ENCODE data around the gene WDFY4.

Gene WDFY4

GRCh38 chr10:49009199-49009979, 324.7 kb downstream of the WDFY4 start:
- no peak for TF ChIP-seq EGR1 (IDR thresholded peaks at IDR 0.05)
- no peak for TF ChIP-seq FOXM1 (IDR thresholded peaks at IDR 0.05; ENCODE audit: borderline replicate concordance, low read depth)
- TF ChIP-seq TAF1 (IDR thresholded peaks at IDR 0.05; ENCODE audit: low read depth): no peak
- TF ChIP-seq YY1 (IDR thresholded peaks at IDR 0.05; ENCODE audit: low read depth): no peak
- no peak for TF ChIP-seq MAX (IDR thresholded peaks at IDR 0.05)
- TF ChIP-seq, protein P1, sequence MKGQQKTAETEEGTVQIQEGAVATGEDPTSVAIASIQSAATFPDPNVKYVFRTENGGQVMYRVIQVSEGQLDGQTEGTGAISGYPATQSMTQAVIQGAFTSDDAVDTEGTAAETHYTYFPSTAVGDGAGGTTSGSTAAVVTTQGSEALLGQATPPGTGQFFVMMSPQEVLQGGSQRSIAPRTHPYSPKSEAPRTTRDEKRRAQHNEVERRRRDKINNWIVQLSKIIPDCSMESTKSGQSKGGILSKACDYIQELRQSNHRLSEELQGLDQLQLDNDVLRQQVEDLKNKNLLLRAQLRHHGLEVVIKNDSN (IDR thresholded peaks at IDR 0.05): no peak
- TF ChIP-seq NFIC (IDR thresholded peaks at IDR 0.05): no peak
- TF ChIP-seq EP300 (IDR thresholded peaks at IDR 0.05; ENCODE audit: borderline replicate concordance): no peak
- TF ChIP-seq ZBTB7A (IDR thresholded peaks at IDR 0.05; ENCODE audit: low read depth): no peak
- TF ChIP-seq, protein P2, sequence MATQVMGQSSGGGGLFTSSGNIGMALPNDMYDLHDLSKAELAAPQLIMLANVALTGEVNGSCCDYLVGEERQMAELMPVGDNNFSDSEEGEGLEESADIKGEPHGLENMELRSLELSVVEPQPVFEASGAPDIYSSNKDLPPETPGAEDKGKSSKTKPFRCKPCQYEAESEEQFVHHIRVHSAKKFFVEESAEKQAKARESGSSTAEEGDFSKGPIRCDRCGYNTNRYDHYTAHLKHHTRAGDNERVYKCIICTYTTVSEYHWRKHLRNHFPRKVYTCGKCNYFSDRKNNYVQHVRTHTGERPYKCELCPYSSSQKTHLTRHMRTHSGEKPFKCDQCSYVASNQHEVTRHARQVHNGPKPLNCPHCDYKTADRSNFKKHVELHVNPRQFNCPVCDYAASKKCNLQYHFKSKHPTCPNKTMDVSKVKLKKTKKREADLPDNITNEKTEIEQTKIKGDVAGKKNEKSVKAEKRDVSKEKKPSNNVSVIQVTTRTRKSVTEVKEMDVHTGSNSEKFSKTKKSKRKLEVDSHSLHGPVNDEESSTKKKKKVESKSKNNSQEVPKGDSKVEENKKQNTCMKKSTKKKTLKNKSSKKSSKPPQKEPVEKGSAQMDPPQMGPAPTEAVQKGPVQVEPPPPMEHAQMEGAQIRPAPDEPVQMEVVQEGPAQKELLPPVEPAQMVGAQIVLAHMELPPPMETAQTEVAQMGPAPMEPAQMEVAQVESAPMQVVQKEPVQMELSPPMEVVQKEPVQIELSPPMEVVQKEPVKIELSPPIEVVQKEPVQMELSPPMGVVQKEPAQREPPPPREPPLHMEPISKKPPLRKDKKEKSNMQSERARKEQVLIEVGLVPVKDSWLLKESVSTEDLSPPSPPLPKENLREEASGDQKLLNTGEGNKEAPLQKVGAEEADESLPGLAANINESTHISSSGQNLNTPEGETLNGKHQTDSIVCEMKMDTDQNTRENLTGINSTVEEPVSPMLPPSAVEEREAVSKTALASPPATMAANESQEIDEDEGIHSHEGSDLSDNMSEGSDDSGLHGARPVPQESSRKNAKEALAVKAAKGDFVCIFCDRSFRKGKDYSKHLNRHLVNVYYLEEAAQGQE (IDR thresholded peaks at IDR 0.05; ENCODE audit: low read depth): no peak
- no peak for TF ChIP-seq TEAD4 (IDR thresholded peaks at IDR 0.05)
- TF ChIP-seq RAD21 (IDR thresholded peaks at IDR 0.05; ENCODE audit: low read depth): no peak
- TF ChIP-seq CREB1 (IDR thresholded peaks at IDR 0.05; ENCODE audit: low read depth): no peak
- TF ChIP-seq CEBPB (IDR thresholded peaks at IDR 0.05): no peak
- TF ChIP-seq TCF12 (IDR thresholded peaks at IDR 0.05; ENCODE audit: low read depth): no peak

- TF ChIP-seq, protein P2 (IDR thresholded peaks at IDR 0.05; ENCODE audit: low read depth): no peak
- TF ChIP-seq, protein P1 (IDR thresholded peaks at IDR 0.05): no peak
- TF ChIP-seq FOXM1 (IDR thresholded peaks at IDR 0.05; ENCODE audit: borderline replicate concordance, low read depth) (no peak), TCF12 (IDR thresholded peaks at IDR 0.05; ENCODE audit: low read depth) (no peak), RAD21 (IDR thresholded peaks at IDR 0.05; ENCODE audit: low read depth) (no peak), ZBTB7A (IDR thresholded peaks at IDR 0.05; ENCODE audit: low read depth) (no peak)
Observed at GRCh38 chr10:49010295-49010694, 325.6 kb downstream of the WDFY4 start.

DNA sequence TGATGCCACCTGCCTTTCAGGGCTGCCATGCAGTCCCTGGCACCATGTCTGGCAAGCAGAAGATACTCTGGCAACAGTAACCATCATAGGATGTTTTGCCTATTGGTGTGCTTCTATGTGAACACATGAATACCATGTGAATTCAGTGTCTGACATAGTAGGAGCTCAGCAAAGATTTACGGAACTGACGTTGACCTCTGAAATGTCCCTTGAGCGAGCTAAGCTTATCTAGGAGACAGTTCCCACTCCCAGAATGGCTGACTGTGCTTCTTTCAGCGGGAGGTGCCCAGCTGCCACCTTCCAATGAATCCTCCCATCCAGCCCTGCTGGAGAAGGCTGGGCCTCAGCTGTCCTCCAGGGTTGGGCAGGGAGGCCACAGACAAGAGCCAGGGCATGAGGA, 326.2 kb downstream of the WDFY4 start:
- TF ChIP-seq CREB1 (IDR thresholded peaks at IDR 0.05; ENCODE audit: low read depth) (no peak), CEBPB (IDR thresholded peaks at IDR 0.05) (no peak), FOXM1 (IDR thresholded peaks at IDR 0.05; ENCODE audit: borderline replicate concordance, low read depth) (no peak), RAD21 (IDR thresholded peaks at IDR 0.05; ENCODE audit: low read depth) (no peak), MAX (IDR thresholded peaks at IDR 0.05) (no peak), YY1 (IDR thresholded peaks at IDR 0.05; ENCODE audit: low read depth) (no peak)
- TF ChIP-seq, protein P2 (IDR thresholded peaks at IDR 0.05; ENCODE audit: low read depth): no peak

- no peak for TF ChIP-seq EGR1 (IDR thresholded peaks at IDR 0.05)
- TF ChIP-seq, protein P1 (IDR thresholded peaks at IDR 0.05): no peak
- no peak for TF ChIP-seq CREB1 (IDR thresholded peaks at IDR 0.05; ENCODE audit: low read depth)
- no peak for TF ChIP-seq YY1 (IDR thresholded peaks at IDR 0.05; ENCODE audit: low read depth)
- TF ChIP-seq TCF12 (IDR thresholded peaks at IDR 0.05; ENCODE audit: low read depth): no peak
- TF ChIP-seq CEBPB (IDR thresholded peaks at IDR 0.05): no peak
- TF ChIP-seq FOXM1 (IDR thresholded peaks at IDR 0.05; ENCODE audit: borderline replicate concordance, low read depth): no peak
- TF ChIP-seq RAD21 (IDR thresholded peaks at IDR 0.05; ENCODE audit: low read depth): no peak
- no peak for TF ChIP-seq MAX (IDR thresholded peaks at IDR 0.05)
- no peak for TF ChIP-seq NFIC (IDR thresholded peaks at IDR 0.05)
- no peak for TF ChIP-seq TAF1 (IDR thresholded peaks at IDR 0.05; ENCODE audit: low read depth)
- no peak for TF ChIP-seq TEAD4 (IDR thresholded peaks at IDR 0.05)
- no peak for TF ChIP-seq EP300 (IDR thresholded peaks at IDR 0.05; ENCODE audit: borderline replicate concordance)
- TF ChIP-seq, protein P2 (IDR thresholded peaks at IDR 0.05; ENCODE audit: low read depth): no peak
Observed at GRCh38 chr10:49011756-49012155, 327.1 kb downstream of the WDFY4 start.

Data from Ishikawa (cell line).